GM06990 (cell line): Measurements from ENCODE around the gene LCE3E.

Experiments used
- DNase-seq: peaks from one replicate; pipeline ENCODE4 v3.0.0-alpha.2; 2011; ENCODE audit not compliant: insufficient read length; ENCODE audit errors: extremely low read depth
- H3K27me3 ChIP-seq: replicated peaks from 2 replicates; pipeline ENCODE4 v1.6.0; 2011; ENCODE audit warnings: low read length; ENCODE audit not compliant: control insufficient read depth, insufficient read depth
- H3K36me3 ChIP-seq: 2 replicates; pipeline ENCODE4 v1.5.1; 2011; ENCODE audit warnings: low read length; ENCODE audit not compliant: control insufficient read depth, insufficient read depth
- H3K4me3 ChIP-seq: replicated peaks from 2 replicates; pipeline ENCODE4 v1.5.1; 2011; ENCODE audit warnings: low read depth, mild to moderate bottlenecking, control low read depth, low read length
- CTCF ChIP-seq: IDR thresholded peaks from 2 replicates; pipeline ENCODE4 v1.5.1; 2011; ENCODE audit warnings: low read length, control low read depth, mild to moderate bottlenecking, inconsistent platforms; ENCODE audit not compliant: insufficient read depth, poor library complexity, severe bottlenecking

LCE3E gene

GRCh38 chr1:152543820-152544219 lies 22.8 kb downstream of the LCE3E start:
- no peaks in the 10 kb centered on the region for H3K27me3 ChIP-seq
- no peak overlapping the region for H3K4me3 ChIP-seq
- peak; percentile 72 for TF ChIP-seq CTCF
- H3K36me3 ChIP-seq = no peaks in the 10 kb centered on the region
- DNase-seq = no peak

- H3K27me3 ChIP-seq = no peaks in the 10 kb centered on the region
- no peak for TF ChIP-seq CTCF
- no peak for DNase-seq
- no peak overlapping the region for H3K4me3 ChIP-seq
- no peaks in the 10 kb centered on the region for H3K36me3 ChIP-seq
Observed at GRCh38 chr1:152539901-152540300, 26.7 kb downstream of the LCE3E start.

GRCh38 chr1:152537496-152537895 lies 29.1 kb downstream of the LCE3E start:
- no peak for TF ChIP-seq CTCF
- DNase-seq = no peak
- Histone ChIP-seq H3K36me3 (no peaks in the 10 kb centered on the region), H3K27me3 (no peaks in the 10 kb centered on the region), H3K4me3 (no peak overlapping the region)

GRCh38 chr1:152535774-152536173 lies 30.8 kb downstream of the LCE3E start:
- DNase-seq = no peak
- Histone ChIP-seq H3K4me3 (no peak overlapping the region), H3K36me3 (no peaks in the 10 kb centered on the region), H3K27me3 (no peaks in the 10 kb centered on the region)
- no peak for TF ChIP-seq CTCF

- DNase-seq = no peak
- peak; percentile 84 for TF ChIP-seq CTCF
- H3K27me3 ChIP-seq = no peaks in the 10 kb centered on the region
Observed at GRCh38 chr1:152533327-152533938, 33.1 kb downstream of the LCE3E start.

More at GRCh38 chr1:152533327-152533938, 33.1 kb downstream of the LCE3E start:
- H3K4me3 ChIP-seq = no peak overlapping the region
- H3K36me3 ChIP-seq = no peaks in the 10 kb centered on the region
